GM12878 (cell line): ENCODE data around the gene SHB.

Experiments used
- MEF2A ChIP-seq: IDR thresholded peaks from 2 replicates; pipeline ENCODE4 v1.6.1; 2011; ENCODE audit warnings: low read depth, mild to moderate bottlenecking, low read length, moderate library complexity; ENCODE audit not compliant: insufficient read depth
- MXI1 ChIP-seq: fragments of 150-350 bp; IDR thresholded peaks from 2 replicates; pipeline ENCODE4 v1.6.1; 2011; ENCODE audit warnings: low read depth, mild to moderate bottlenecking, inconsistent platforms, low read length, improper control_type of control experiment
- MYC ChIP-seq: IDR thresholded peaks from 2 replicates; pipeline ENCODE4 v1.6.1; 2011; ENCODE audit warnings: mild to moderate bottlenecking, low read length, moderate library complexity, inconsistent platforms; ENCODE audit not compliant: insufficient read depth, insufficient replicate concordance, insufficient read length, severe bottlenecking
- POLR2AphosphoS5 ChIP-seq: IDR thresholded peaks from 2 replicates; pipeline ENCODE4 v1.6.1; 2011; ENCODE audit warnings: mild to moderate bottlenecking, low read length, inconsistent platforms
- SMAD1 ChIP-seq: fragments of 450-650 bp; IDR thresholded peaks from 2 replicates; pipeline ENCODE4 v1.6.1; 2018; ENCODE audit warnings: mild to moderate bottlenecking, low read depth; ENCODE audit not compliant: partially characterized antibody
- TCF7 ChIP-seq: IDR thresholded peaks from 2 replicates; pipeline ENCODE4 v1.6.1; 2014; ENCODE audit warnings: antibody characterized with exemption, borderline replicate concordance
- ZNF274 ChIP-seq: IDR thresholded peaks from one replicate; pipeline ENCODE4 v1.8.0; 2011; ENCODE audit not compliant: insufficient read length, insufficient read depth
- TF ChIP-seq, protein P1 (sequence below), 3 experiments: IDR thresholded peaks in 2 of 3; conservative IDR thresholded peaks in 1 of 3; 2 replicates each; pipeline ENCODE4 v1.5.1; 2011; ENCODE audit warnings: low read depth in 3 of 3, low read length in 3 of 3, mild to moderate bottlenecking in 3 of 3, control low read depth in 2 of 3, moderate library complexity in 2 of 3, inconsistent platforms in 1 of 3, mixed read lengths in 1 of 3; ENCODE audit not compliant: control insufficient read depth in 2 of 3, insufficient read depth in 1 of 3; ENCODE audit errors: extremely low read depth in 1 of 3
- TF ChIP-seq, protein P2 (sequence below): IDR thresholded peaks from 2 replicates; pipeline ENCODE4 v1.6.1; 2012; ENCODE audit warnings: improper control_type of control experiment, low read depth, low read length; ENCODE audit not compliant: insufficient replicate concordance
- TF ChIP-seq, protein P3 (sequence below): fragments of 450-650 bp; IDR thresholded peaks from 2 replicates; pipeline ENCODE4 v1.6.1; 2016; ENCODE audit warnings: mild to moderate bottlenecking

DNA sequence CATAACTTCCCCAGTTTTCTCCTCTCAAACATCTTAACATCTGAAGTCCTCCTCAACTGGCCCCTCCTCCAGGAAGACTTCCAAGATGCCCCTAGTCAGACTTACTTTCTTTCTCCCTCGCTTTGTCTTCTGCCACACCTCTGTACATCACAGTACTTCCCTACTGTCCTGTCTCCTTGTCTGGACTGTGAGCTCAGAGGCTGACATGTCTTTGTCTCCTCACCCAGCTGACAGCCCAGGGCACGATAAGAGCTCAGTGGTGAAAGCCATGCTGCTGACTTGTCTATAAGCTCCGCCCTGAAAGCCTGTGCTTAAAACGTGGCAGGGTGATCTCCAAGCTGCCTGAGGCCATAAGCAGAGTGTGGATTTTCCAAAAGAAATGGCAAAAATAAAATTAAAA, 132.1 kb downstream of the SHB start:
- no peak for TF ChIP-seq ZNF274
- TF ChIP-seq MYC = no peak
- TF ChIP-seq SMAD1 = no peak
- no peak for TF ChIP-seq MEF2A
- no peak for TF ChIP-seq TCF7
- TF ChIP-seq, protein P1, sequence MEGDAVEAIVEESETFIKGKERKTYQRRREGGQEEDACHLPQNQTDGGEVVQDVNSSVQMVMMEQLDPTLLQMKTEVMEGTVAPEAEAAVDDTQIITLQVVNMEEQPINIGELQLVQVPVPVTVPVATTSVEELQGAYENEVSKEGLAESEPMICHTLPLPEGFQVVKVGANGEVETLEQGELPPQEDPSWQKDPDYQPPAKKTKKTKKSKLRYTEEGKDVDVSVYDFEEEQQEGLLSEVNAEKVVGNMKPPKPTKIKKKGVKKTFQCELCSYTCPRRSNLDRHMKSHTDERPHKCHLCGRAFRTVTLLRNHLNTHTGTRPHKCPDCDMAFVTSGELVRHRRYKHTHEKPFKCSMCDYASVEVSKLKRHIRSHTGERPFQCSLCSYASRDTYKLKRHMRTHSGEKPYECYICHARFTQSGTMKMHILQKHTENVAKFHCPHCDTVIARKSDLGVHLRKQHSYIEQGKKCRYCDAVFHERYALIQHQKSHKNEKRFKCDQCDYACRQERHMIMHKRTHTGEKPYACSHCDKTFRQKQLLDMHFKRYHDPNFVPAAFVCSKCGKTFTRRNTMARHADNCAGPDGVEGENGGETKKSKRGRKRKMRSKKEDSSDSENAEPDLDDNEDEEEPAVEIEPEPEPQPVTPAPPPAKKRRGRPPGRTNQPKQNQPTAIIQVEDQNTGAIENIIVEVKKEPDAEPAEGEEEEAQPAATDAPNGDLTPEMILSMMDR (IDR thresholded peaks at IDR 0.05 in 2 of 3, conservative IDR thresholded peaks at IDR 0.05 in 1 of 3; ENCODE audit: control insufficient read depth in 2 of 3, extremely low read depth in 1 of 3, insufficient read depth in 1 of 3, low read depth in 3 of 3, low read length in 3 of 3) = no peak
- TF ChIP-seq, protein P2, sequence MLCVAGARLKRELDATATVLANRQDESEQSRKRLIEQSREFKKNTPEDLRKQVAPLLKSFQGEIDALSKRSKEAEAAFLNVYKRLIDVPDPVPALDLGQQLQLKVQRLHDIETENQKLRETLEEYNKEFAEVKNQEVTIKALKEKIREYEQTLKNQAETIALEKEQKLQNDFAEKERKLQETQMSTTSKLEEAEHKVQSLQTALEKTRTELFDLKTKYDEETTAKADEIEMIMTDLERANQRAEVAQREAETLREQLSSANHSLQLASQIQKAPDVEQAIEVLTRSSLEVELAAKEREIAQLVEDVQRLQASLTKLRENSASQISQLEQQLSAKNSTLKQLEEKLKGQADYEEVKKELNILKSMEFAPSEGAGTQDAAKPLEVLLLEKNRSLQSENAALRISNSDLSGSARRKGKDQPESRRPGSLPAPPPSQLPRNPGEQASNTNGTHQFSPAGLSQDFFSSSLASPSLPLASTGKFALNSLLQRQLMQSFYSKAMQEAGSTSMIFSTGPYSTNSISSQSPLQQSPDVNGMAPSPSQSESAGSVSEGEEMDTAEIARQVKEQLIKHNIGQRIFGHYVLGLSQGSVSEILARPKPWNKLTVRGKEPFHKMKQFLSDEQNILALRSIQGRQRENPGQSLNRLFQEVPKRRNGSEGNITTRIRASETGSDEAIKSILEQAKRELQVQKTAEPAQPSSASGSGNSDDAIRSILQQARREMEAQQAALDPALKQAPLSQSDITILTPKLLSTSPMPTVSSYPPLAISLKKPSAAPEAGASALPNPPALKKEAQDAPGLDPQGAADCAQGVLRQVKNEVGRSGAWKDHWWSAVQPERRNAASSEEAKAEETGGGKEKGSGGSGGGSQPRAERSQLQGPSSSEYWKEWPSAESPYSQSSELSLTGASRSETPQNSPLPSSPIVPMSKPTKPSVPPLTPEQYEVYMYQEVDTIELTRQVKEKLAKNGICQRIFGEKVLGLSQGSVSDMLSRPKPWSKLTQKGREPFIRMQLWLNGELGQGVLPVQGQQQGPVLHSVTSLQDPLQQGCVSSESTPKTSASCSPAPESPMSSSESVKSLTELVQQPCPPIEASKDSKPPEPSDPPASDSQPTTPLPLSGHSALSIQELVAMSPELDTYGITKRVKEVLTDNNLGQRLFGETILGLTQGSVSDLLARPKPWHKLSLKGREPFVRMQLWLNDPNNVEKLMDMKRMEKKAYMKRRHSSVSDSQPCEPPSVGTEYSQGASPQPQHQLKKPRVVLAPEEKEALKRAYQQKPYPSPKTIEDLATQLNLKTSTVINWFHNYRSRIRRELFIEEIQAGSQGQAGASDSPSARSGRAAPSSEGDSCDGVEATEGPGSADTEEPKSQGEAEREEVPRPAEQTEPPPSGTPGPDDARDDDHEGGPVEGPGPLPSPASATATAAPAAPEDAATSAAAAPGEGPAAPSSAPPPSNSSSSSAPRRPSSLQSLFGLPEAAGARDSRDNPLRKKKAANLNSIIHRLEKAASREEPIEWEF = no peak
- TF ChIP-seq, protein P3, sequence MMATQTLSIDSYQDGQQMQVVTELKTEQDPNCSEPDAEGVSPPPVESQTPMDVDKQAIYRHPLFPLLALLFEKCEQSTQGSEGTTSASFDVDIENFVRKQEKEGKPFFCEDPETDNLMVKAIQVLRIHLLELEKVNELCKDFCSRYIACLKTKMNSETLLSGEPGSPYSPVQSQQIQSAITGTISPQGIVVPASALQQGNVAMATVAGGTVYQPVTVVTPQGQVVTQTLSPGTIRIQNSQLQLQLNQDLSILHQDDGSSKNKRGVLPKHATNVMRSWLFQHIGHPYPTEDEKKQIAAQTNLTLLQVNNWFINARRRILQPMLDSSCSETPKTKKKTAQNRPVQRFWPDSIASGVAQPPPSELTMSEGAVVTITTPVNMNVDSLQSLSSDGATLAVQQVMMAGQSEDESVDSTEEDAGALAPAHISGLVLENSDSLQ = no peak
- TF ChIP-seq POLR2AphosphoS5 = no peak
- no peak for TF ChIP-seq MXI1
